Mucosa of rectum (tissue), 2 donors: ENCODE results near the gene PIP5KL1.

Experiments
- H3K27ac ChIP-seq, 2 donors: one replicate each; pipeline ENCODE4 v1.7.0; 2013; ENCODE audit warnings: inconsistent platforms in 2 of 2, low read depth in 2 of 2, low read length in 2 of 2
- H3K27me3 ChIP-seq, 2 donors: one replicate each; pipeline ENCODE4 v1.7.0; 2013; ENCODE audit warnings: low read length in 2 of 2; ENCODE audit not compliant: control insufficient read depth in 2 of 2, insufficient read depth in 2 of 2
- H3K36me3 ChIP-seq, 2 donors: one replicate each; pipeline ENCODE4 v1.7.0; 2013; ENCODE audit warnings: low read length in 2 of 2; ENCODE audit not compliant: control insufficient read depth in 2 of 2, insufficient read depth in 2 of 2
- H3K4me1 ChIP-seq, 2 donors: one replicate each; pipeline ENCODE4 v1.7.0; 2013; ENCODE audit warnings: low read length in 2 of 2, mild to moderate bottlenecking in 1 of 2; ENCODE audit not compliant: control insufficient read depth in 2 of 2, insufficient read depth in 2 of 2
- H3K4me3 ChIP-seq, 2 donors: one replicate each; pipeline ENCODE4 v1.7.0; 2013; ENCODE audit warnings: low read length in 2 of 2
- H3K9ac ChIP-seq, 2 donors: one replicate each; pipeline ENCODE4 v1.7.0; 2013; ENCODE audit warnings: low read length in 2 of 2, low read depth in 1 of 2, mild to moderate bottlenecking in 1 of 2
- H3K9me3 ChIP-seq, 2 donors: one replicate each; pipeline ENCODE4 v1.7.0; 2013; ENCODE audit warnings: low read length in 2 of 2; ENCODE audit not compliant: control insufficient read depth in 2 of 2
- donor health status: healthy.
- donor health status: Normal muscosa, but diverticular disease.

The PIP5KL1 gene

DNA sequence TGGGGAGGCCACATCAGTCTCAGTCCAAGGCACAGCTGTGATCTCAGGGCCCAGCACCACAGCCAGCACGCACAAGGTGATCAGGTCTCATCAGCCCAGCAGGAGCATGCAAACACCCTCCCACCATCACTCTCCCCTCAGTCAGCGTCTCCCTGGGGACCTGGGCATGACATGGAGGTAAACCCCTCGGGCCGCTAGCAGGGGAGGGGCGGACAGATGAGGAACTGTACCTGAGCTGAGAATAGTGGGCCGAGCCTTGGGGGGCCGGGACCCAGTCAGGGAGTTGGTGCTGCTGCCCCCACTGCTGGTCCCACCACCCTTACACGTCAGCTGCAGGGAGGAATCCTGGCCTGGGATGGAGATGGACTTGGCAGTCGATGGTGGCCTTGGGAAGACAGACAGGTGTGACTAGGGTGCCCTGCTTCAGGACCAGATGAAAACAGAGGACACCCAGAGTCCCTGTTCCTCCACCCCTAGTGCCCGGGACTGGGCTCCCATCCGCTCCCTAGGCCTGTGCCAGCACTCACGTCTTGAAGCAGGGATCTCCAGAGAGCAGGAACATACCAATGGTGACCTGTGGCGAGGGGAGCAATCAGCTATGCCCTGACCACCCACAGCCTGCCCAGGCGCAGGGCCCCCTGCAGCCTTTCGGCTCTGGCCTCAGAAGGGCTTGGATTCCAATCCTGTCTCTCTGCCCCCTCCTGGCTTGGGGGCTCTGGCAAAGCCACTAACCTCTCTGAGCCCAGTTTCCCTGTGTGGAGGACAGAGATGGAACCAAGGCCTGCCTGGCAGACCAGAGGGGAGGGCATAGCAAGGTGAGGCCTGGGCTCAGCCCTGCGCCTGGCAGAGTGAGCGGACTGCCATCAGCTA lies 17.5 kb upstream of the PIP5KL1 start:
- Histone ChIP-seq H3K27me3 (no peaks in the 10 kb centered on the region), H3K9me3 (no peaks in the 10 kb centered on the region), H3K4me3 (no peak overlapping the region), H3K9ac (no peak overlapping the region), H3K27ac (no peak overlapping the region), H3K36me3 (peaks cover 39 to 49% of the 10 kb centered on the region in 2 donors), H3K4me1 (peaks cover 2 to 18% of the 10 kb centered on the region in 2 donors)

DNA sequence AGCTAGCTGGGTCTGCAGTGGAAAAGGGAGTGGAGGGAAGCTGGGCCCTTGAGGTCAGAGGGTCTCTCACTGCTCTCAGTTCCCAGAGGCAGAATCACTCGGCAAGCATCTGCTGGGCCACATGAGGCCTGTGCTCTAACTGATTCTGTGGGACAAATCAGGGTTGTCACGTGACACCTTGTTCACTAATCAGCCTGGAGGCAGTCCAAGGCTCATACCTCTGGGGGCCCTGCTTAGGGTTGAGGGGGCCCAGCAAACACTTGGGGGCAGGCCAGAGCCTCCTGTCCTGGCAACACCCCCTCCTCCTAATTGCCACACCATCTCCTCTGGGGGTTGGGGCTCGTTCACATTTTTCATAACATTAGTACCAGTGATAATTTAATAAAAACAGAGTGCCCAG lies 16.2 kb upstream of the PIP5KL1 start:
- Histone ChIP-seq H3K9me3 (no peaks in the 10 kb centered on the region), H3K4me3 (no peak overlapping the region), H3K27me3 (no peaks in the 10 kb centered on the region), H3K9ac (no peak overlapping the region), H3K4me1 (peaks cover 4 to 12% of the 10 kb centered on the region in 2 donors), H3K36me3 (peaks cover 44 to 58% of the 10 kb centered on the region in 2 donors), H3K27ac (no peak overlapping the region)

DNA sequence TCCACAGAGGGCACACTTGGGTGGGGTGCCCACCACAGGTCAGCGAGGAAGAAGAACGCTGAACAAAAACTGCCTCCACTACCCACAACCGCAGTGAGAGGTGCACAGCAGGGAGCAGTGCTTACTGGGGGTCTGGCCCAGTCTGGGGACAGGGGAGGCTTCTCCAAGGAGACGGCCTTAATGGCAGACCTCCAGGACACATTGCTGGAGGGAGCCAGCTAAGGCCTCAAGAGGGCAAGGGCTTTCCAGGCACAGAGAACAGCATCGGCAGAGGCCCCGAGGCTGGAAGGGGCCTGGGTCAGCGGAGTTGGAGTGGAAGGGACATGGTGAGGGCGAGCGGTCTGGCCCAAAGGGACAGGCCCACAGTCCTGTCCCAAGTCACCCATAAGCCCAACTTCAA lies 15.4 kb upstream of the PIP5KL1 start:
- no peaks in the 10 kb centered on the region for H3K9me3 ChIP-seq
- H3K36me3 ChIP-seq, result peaks cover 48 to 61% of the 10 kb centered on the region in 2 donors
- no peak overlapping the region for H3K27ac ChIP-seq
- no peak overlapping the region for H3K9ac ChIP-seq
- H3K4me1 ChIP-seq, result peaks cover 4 to 11% of the 10 kb centered on the region in 2 donors
- no peaks in the 10 kb centered on the region for H3K27me3 ChIP-seq
- H3K4me3 ChIP-seq, result no peak overlapping the region

DNA sequence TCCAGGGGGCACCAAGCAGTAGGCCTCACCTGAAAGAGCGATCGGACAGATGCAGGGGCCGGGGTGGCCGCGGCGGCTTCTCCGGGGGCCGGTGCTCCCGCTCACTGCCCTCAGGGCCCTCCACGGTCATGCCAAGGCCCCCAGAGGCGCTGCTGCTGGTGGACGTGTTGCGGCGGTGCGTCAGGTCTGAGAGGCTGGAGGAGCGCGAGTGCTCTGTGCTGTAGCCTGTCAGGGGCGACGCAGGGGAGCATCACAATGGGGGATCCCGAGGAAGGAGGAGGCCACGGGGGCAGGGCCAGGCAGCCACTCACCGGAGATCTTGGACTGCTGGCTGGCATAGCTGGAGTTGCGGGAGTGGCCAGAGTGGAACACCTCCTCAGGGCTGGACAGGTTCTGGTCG lies 14.8 kb upstream of the PIP5KL1 start:
- no peaks in the 10 kb centered on the region for H3K9me3 ChIP-seq
- no peak overlapping the region for H3K4me3 ChIP-seq
- H3K27me3 ChIP-seq, result no peaks in the 10 kb centered on the region
- H3K4me1 ChIP-seq, result peaks cover 4% of the 10 kb centered on the region in 2 donors
- H3K36me3 ChIP-seq, result peaks cover 49 to 62% of the 10 kb centered on the region in 2 donors
- H3K9ac ChIP-seq, result no peak overlapping the region
- no peak overlapping the region for H3K27ac ChIP-seq

DNA sequence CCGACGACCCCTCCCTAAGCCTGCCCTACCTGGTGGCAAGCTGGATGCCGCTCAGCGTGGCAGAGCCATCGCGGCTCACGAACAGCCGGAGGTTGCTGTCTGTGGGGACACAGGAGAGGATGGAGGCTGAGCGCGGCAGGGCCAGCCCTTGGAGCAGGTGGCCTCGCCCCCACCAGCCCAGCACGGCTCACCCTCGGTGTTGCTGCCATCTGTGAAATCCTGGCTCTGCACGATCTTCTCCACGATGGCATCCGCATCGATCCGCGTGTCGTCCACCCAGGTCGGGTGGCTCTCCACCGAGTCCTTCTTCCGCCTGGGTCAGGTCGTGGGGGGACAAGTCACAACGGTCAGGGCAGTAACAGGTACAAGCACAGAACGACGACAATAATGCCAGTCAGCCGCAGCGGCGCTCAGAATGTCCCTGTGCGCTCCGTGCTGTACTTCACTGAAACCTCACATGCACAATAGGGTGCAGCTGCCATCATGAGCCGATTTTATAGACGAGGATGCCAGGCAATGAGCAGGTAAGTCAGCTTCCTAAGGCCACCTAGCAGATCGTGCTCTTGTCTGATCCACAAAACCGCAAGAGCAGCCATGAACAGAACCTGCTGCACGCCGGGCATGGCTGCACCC lies 14.1 kb upstream of the PIP5KL1 start:
- H3K9ac ChIP-seq, result no peak overlapping the region
- H3K4me1 ChIP-seq, result peaks cover 4% of the 10 kb centered on the region in 2 donors
- H3K36me3 ChIP-seq, result peaks cover 49 to 61% of the 10 kb centered on the region in 2 donors
- no peaks in the 10 kb centered on the region for H3K9me3 ChIP-seq
- H3K4me3 ChIP-seq, result no peak overlapping the region
- H3K27ac ChIP-seq, result no peak overlapping the region
- H3K27me3 ChIP-seq, result no peaks in the 10 kb centered on the region

DNA sequence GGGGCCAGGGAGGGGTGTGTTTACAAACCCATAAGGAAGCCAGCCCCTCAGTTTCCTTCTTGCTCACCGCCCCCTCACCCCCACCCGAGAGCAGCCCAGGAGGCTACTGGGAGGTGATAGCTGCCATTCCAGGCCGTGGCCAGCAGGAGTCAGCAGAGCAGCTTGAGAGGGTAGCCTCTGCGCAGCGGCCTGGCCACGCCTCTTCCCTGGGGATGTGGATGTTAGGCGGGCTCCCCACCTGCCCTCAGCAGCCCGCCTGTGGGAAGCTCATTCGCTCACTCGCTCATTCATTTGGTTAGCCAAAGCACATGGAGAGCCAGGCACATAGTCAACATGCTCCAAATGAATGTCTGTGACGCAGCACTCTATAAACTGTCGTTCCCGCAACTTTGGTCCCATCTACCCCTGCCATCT lies 13.2 kb upstream of the PIP5KL1 start:
- Histone ChIP-seq H3K27ac (no peak overlapping the region), H3K36me3 (peaks cover 49 to 59% of the 10 kb centered on the region in 2 donors), H3K4me3 (no peak overlapping the region), H3K4me1 (peaks cover 4% of the 10 kb centered on the region in 2 donors), H3K9me3 (no peaks in the 10 kb centered on the region), H3K9ac (no peak overlapping the region), H3K27me3 (no peaks in the 10 kb centered on the region)

DNA sequence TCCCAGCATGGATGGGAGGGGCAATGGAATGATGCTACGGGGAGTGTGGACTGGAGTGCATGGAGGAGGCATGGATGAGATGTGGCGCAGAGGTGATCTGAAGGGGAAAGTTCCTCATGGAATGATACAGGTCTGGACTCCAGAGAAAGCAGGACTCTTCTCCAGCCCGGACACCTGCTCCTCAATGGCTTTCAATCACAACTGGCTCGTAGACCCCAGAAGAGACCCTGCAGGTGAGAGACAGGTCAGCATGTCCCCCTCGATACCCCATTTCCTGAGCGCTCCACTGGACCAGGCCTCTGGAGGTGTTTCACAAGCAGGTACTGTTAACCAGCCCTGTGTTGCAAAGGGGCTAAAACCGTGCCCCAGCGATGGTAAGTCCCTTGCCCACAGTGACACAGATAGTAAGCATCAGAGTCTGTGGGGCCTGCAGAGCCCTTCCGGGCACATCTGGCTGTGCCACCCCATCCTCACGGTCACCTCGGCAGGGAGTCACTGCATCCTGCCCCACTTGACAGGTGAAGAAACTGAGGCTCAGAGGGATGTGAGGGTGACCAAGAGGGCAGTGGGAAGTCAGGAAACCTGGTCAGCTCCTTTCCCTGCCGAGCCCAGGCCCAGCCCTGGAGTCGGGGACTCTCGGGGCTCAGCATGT lies 12.6 kb upstream of the PIP5KL1 start:
- no peaks in the 10 kb centered on the region for H3K9me3 ChIP-seq
- peaks cover 45 to 53% of the 10 kb centered on the region in 2 donors for H3K36me3 ChIP-seq
- H3K9ac ChIP-seq, result no peak overlapping the region
- H3K4me3 ChIP-seq, result no peak overlapping the region
- peaks cover 6 to 8% of the 10 kb centered on the region in 2 donors for H3K4me1 ChIP-seq
- H3K27ac ChIP-seq, result no peak overlapping the region
- no peaks in the 10 kb centered on the region for H3K27me3 ChIP-seq

DNA sequence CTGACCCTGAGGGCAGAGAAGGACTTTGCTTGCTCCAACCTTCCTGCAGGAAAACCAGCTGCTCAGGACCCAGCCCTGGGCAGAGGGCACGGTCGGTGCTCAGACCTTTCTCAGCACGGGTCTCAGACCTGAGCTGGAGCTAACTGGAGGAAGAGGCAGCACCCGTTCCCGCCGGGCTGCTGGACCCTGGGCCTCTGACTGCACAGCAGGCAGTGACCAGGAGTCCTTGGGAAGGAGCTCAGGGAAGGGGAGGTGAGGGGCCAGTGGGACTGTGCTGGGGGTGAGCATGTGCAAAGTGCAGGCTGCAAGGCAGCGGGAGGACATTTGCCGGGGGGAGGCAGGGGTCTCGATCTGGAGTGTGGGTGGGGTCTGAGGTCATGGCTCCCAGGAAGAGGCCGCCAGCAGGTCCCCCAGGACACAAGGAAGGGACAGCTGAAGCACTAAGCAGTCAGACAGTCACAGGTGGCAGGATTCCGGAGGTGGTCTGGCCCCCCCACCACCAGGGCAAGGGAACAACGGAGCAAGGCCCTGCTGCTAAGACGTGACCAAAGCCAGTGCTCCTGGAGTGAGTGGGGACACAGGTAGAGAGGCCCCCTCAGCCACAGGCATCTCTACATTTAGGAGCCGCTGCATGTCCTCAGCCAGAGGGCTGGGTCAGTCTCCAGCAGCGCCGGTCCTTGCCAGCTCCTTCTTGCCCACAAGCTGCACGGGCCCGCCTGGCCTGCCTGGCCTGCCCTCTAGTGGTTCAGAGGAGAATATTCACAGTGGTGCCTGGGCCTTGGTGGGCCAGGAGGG lies 11.8 kb upstream of the PIP5KL1 start:
- no peaks in the 10 kb centered on the region for H3K9me3 ChIP-seq
- H3K27me3 ChIP-seq, result no peaks in the 10 kb centered on the region
- peaks cover 11 to 12% of the 10 kb centered on the region in 2 donors for H3K4me1 ChIP-seq
- no peak overlapping the region for H3K4me3 ChIP-seq
- H3K9ac ChIP-seq, result no peak overlapping the region
- H3K27ac ChIP-seq, result no peak overlapping the region
- H3K36me3 ChIP-seq, result peaks cover 39 to 46% of the 10 kb centered on the region in 2 donors

DNA sequence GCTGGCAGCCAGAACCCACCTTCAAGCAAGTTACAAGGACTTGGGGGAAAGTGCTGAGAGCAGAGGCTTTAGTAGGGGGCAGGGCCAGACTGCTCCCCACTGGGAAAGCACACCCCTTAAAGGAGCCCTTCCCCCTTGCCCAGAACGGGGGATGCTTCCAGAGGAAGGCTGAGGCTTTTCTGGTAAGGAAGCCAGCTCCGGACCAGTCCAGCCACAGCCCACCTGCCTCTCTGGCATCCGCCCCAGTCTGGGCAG lies 11.3 kb upstream of the PIP5KL1 start:
- H3K4me1 ChIP-seq, result peaks cover 16 to 17% of the 10 kb centered on the region in 2 donors
- H3K27ac ChIP-seq, result no peak overlapping the region
- H3K9me3 ChIP-seq, result no peaks in the 10 kb centered on the region
- H3K9ac ChIP-seq, result no peak overlapping the region
- H3K4me3 ChIP-seq, result no peak overlapping the region
- no peaks in the 10 kb centered on the region for H3K27me3 ChIP-seq
- peaks cover 39 to 46% of the 10 kb centered on the region in 2 donors for H3K36me3 ChIP-seq
